ENCODE measurements around the gene EGFL8. TPM values are rescaled to one million over a fixed set of nuclear protein-coding genes. Genes with fewer than 3 reads are reported as not detected.

EGFL8 gene
- total and polyA plus RNA-seq, 7 donors: 2.3 to 24.4 (median 13.8) TPM

DNA sequence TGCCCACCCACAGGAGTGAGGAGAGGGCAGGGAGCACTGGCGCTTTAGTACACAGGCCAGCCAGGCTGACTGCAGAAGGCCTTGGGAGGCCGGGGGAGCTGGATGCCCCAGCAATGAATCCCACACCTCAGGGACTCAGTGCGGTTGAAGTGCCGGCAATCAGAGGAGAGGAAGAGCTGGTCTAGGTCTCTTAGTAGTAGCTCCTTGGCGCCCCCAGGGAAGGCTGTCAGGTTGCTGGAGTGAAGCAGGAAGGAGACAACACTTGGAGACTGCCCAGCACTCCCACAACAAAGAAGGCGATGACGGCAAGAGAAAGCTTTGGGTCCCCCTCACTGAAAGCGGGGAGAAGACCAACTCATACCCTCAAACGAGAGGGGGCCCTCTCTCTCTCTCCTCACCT lies 46.9 kb upstream of the EGFL8 start:
- Histone ChIP-seq H3K36me3 (peaks cover 32 to 73% (median 55%) of the 10 kb centered on the region in 4 donors), H3K27ac (peak overlapping the region in 1 of 4 donors; percentile 14), H3K9me3 (no peaks in the 10 kb centered on the region), H3K27me3 (no peaks in the 10 kb centered on the region), H3K4me3 (no peak overlapping the region), H3K4me1 (peaks cover 0 to 33% (median 31%) of the 10 kb centered on the region in 4 donors)
- 94 to 95% methylated on average over 9 of the region's 9 CpGs for WGBS, 2 donors
- intact Hi-C loops (cut with DNase I): loop anchor here (5.0 to 10.0 kb wide), 2 partner anchors 73 to 125 kb away; no protein-coding TSS in a partner anchor
- no peak for DNase-seq
- TF ChIP-seq EP300 (IDR thresholded peaks at IDR 0.05) (no peak), POLR2A (IDR thresholded peaks at IDR 0.05) (no peak), POLR2AphosphoS5 (IDR thresholded peaks at IDR 0.05) (no peak)
- TF ChIP-seq, protein P1, sequence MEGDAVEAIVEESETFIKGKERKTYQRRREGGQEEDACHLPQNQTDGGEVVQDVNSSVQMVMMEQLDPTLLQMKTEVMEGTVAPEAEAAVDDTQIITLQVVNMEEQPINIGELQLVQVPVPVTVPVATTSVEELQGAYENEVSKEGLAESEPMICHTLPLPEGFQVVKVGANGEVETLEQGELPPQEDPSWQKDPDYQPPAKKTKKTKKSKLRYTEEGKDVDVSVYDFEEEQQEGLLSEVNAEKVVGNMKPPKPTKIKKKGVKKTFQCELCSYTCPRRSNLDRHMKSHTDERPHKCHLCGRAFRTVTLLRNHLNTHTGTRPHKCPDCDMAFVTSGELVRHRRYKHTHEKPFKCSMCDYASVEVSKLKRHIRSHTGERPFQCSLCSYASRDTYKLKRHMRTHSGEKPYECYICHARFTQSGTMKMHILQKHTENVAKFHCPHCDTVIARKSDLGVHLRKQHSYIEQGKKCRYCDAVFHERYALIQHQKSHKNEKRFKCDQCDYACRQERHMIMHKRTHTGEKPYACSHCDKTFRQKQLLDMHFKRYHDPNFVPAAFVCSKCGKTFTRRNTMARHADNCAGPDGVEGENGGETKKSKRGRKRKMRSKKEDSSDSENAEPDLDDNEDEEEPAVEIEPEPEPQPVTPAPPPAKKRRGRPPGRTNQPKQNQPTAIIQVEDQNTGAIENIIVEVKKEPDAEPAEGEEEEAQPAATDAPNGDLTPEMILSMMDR (IDR thresholded peaks at IDR 0.05): no peak

DNA sequence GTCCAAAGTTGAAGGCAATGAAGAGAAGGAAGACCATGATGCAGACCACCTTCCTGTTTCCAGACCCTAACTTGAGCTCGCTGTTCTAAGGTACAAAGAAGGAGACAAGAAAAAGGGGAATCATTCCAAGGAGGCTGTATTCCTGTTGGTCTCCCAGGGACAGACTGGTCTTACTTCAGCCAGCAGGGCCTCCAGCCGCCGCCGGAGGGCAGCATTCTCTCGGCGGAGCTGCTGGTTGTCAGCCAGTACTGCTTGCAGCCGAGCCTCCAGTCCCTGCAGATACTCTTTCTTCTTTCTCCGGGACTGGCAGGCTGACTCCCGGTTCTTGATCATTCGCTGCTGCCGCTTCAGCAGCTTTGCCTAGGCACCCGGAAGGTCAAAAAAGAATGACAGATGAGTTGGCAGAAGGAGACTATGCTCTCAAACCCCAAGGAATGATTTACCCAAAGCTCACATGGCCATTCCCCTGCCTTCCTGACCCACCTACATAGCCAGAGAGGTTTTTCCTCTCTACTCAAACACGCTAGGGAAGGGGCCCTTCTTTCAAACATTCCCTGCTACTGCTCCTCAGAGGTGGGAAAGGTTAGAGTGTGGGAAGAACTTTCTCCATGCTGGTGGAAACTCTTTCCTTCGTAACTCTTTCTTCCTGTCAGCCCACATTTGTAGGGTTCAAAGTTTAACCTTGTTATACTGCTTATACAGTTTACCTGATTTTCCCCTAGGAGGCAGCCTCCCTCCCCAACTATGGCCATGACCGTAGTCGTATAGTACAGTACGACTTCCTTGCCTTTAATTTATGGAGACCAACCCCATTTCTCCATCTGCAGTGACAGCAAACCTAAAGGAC lies 45.4 kb upstream of the EGFL8 start:
- Histone ChIP-seq H3K4me3 (no peak overlapping the region), H3K36me3 (peaks cover 36 to 88% (median 64%) of the 10 kb centered on the region in 4 donors), H3K4me1 (peaks cover 0 to 18% (median 16%) of the 10 kb centered on the region in 4 donors), H3K27ac (peak overlapping the region; percentile 52 to 69 (median 63)), H3K9me3 (no peaks in the 10 kb centered on the region), H3K27me3 (no peaks in the 10 kb centered on the region)
- DNase-seq: peak; percentile 96
- TF ChIP-seq, protein P1 (IDR thresholded peaks at IDR 0.05): peak; percentile 77 to 93 (median 90)
- peak in 2 of 4 donors; percentile 34 to 46 for TF ChIP-seq POLR2AphosphoS5 (IDR thresholded peaks at IDR 0.05)
- TF ChIP-seq EP300 (IDR thresholded peaks at IDR 0.05): no peak
- intact Hi-C loops (cut with DNase I): loop anchor here (1.0 to 10.0 kb wide), 3 partner anchors 35 to 123 kb away; partner anchors contain the start of gene PPT2
- 7 to 26% methylated on average over 17 of the region's 17 CpGs for WGBS, 2 donors

DNA sequence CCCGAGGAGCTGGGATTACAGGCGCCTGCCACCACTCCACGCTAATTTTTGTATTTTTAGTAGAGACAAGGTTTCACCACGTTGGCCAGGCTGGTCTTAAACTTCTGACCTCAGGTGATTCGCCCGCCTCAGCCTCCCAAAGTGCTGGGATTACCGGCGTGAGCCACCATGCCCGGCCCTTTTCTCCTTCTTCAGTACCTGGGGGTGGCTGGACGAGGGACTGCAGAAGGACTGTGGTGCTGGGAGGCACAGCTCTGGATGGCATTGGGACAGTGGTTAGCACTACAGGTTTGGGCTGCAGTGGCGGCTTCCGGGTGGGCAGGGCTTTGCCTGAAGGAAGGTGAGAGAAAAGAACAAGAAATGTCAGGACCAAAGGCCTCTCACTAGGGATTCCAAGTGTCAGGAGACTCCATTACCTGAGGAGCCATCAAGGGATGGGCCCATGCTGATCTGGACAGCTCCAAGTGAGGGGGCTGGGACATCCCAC lies 43.8 kb upstream of the EGFL8 start:
- no peak for DNase-seq
- 93 to 96% methylated on average over 12 of the region's 12 CpGs for WGBS, 2 donors
- Histone ChIP-seq H3K4me1 (peaks cover 0 to 12% (median 8%) of the 10 kb centered on the region in 4 donors), H3K4me3 (no peak overlapping the region), H3K36me3 (peaks cover 36 to 94% (median 74%) of the 10 kb centered on the region in 4 donors), H3K27ac (no peak overlapping the region), H3K9me3 (no peaks in the 10 kb centered on the region), H3K27me3 (no peaks in the 10 kb centered on the region)
- intact Hi-C loops (cut with DNase I): loop anchor here (10.0 kb wide), 1 partner anchor 216 kb away; the partner anchor contains the start of gene ZBTB12
- no peak for TF ChIP-seq EP300 (IDR thresholded peaks at IDR 0.05)
- TF ChIP-seq POLR2AphosphoS5 (IDR thresholded peaks at IDR 0.05): no peak
- no peak for TF ChIP-seq POLR2A (IDR thresholded peaks at IDR 0.05)
- TF ChIP-seq, protein P1 (IDR thresholded peaks at IDR 0.05): no peak

DNA sequence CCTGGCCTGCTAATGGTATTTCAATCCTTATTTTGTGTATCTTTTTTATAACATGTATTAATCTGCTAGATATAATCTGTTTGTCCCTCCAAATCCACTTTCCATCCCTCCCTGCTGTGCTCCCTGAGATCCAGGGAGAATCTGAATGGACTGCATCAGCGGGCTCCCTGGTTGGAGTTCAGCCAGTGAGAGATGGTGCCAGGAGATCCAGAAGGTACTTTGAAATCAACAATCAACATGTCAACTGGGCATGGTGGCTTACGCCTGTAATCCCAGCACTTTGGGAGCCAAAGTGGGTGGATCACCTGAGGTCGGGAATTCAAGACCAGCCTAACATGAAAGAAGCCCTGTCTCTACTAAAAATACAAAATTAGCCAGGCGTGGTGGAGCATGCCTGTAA lies 40.7 kb upstream of the EGFL8 start:
- no peak for TF ChIP-seq POLR2AphosphoS5 (IDR thresholded peaks at IDR 0.05)
- no peak for TF ChIP-seq POLR2A (IDR thresholded peaks at IDR 0.05)
- TF ChIP-seq EP300 (IDR thresholded peaks at IDR 0.05): no peak
- TF ChIP-seq, protein P1 (IDR thresholded peaks at IDR 0.05): no peak
- no peak for DNase-seq
- Histone ChIP-seq H3K27ac (no peak overlapping the region), H3K36me3 (peaks cover 21 to 76% (median 50%) of the 10 kb centered on the region in 4 donors), H3K27me3 (no peaks in the 10 kb centered on the region), H3K4me1 (peaks cover 0 to 28% (median 27%) of the 10 kb centered on the region in 4 donors), H3K4me3 (no peak overlapping the region), H3K9me3 (no peaks in the 10 kb centered on the region)
- 92% methylated on average over 4 of the region's 4 CpGs for WGBS, 2 donors
- intact Hi-C loops (cut with DNase I): loop anchor here (10.0 kb wide), 1 partner anchor 219 kb away; the partner anchor contains the start of gene ZBTB12
